HG02885 (cell line): ENCODE data around the gene TXNL4B.
A peak's percentile ranks its signal among the peaks of the same experiment; 100 is the strongest.

Experiments
- ATAC-seq: cut with Tn5 transposase; IDR thresholded peaks from one replicate; pipeline ENCODE4 v1.9.1; 2021; ENCODE audit warnings: mild to moderate bottlenecking; ENCODE audit not compliant: unreplicated experiment, poor library complexity

The TXNL4B gene

GRCh38 chr16:72112906-72113615 lies 19.6 kb upstream of the TXNL4B start:
- no peak for ATAC-seq

- ATAC-seq = no peak
These were observed 19.0 kb upstream of the TXNL4B start for GRCh38 chr16:72112452-72112792.

GRCh38 chr16:72111657-72112451 lies 18.4 kb upstream of the TXNL4B start:
- ATAC-seq = no peak

GRCh38 chr16:72110662-72111615 lies 17.5 kb upstream of the TXNL4B start:
- ATAC-seq = no peak

- no peak for ATAC-seq
These were observed 16.6 kb upstream of the TXNL4B start for GRCh38 chr16:72109966-72110530.

- no peak for ATAC-seq
These were observed 15.9 kb upstream of the TXNL4B start for GRCh38 chr16:72109300-72109699.

GRCh38 chr16:72108353-72109102 lies 15.1 kb upstream of the TXNL4B start:
- ATAC-seq = no peak

- no peak for ATAC-seq
These were observed 14.0 kb upstream of the TXNL4B start for GRCh38 chr16:72107371-72107770.

GRCh38 chr16:72105978-72106377 lies 12.6 kb upstream of the TXNL4B start:
- ATAC-seq = no peak

- ATAC-seq = no peak
These were observed 11.5 kb upstream of the TXNL4B start for GRCh38 chr16:72104905-72105304.

GRCh38 chr16:72101195-72101594 lies 7.8 kb upstream of the TXNL4B start:
- no peak for ATAC-seq

GRCh38 chr16:72099377-72099818 lies 6.0 kb upstream of the TXNL4B start:
- ATAC-seq = peak; percentile 82

- ATAC-seq = no peak
These were observed 5.5 kb upstream of the TXNL4B start for GRCh38 chr16:72098936-72099335.

- ATAC-seq = no peak
These were observed 818 bp upstream of the TXNL4B start for GRCh38 chr16:72094266-72094610.

GRCh38 chr16:72092832-72093447 lies 480 bp downstream of the TXNL4B start:
- ATAC-seq = no peak

GRCh38 chr16:72091217-72091616 lies 2.2 kb downstream of the TXNL4B start:
- no peak for ATAC-seq

GRCh38 chr16:72085002-72085401 lies 8.4 kb downstream of the TXNL4B start:
- no peak for ATAC-seq

- ATAC-seq = no peak
These were observed 9.0 kb downstream of the TXNL4B start for GRCh38 chr16:72084445-72084844.

- ATAC-seq = no peak
These were observed 9.5 kb downstream of the TXNL4B start for GRCh38 chr16:72083778-72084404.
